Measurements from ENCODE around the gene ARPC5L. TPM values are rescaled to one million over a fixed set of nuclear protein-coding genes. Genes with fewer than 3 reads are reported as not detected.

The ARPC5L gene
- total and polyA plus RNA-seq, 2 of the 8 experiments (the other 6 are each of a cell fraction or from before 2014, with no cell fraction given) = 34.1 to 50.6 TPM

- TF ChIP-seq RXRA (IDR thresholded peaks at IDR 0.05; ENCODE audit: insufficient read depth, low read depth, low read length) = no peak
- TF ChIP-seq TBP (IDR thresholded peaks at IDR 0.05; ENCODE audit: low read depth, low read length) = no peak
- TF ChIP-seq SAP30 (IDR thresholded peaks at IDR 0.05; ENCODE audit: insufficient read depth, insufficient replicate concordance, low read length) = no peak
- no peak for TF ChIP-seq RBBP5 (IDR thresholded peaks at IDR 0.05; ENCODE audit: borderline replicate concordance, low read depth, low read length)
- no peak for TF ChIP-seq TCF12 (IDR thresholded peaks at IDR 0.05; ENCODE audit: low read depth, low read length)
- no peak for TF ChIP-seq POLR2AphosphoS5 (IDR thresholded peaks at IDR 0.05; ENCODE audit: low read depth, low read length)
These were observed 43.3 kb upstream of the ARPC5L start (continued) for GRCh38 chr9:124818431-124819281.

Measured in H1 (cell line).